NCI-H345 treated with DMSO at 0.1 percent for 48 hours (cell line): Measurements from ENCODE around the gene LAP3.
"Not testable (repeated sequence)": the region's sequence is repeated elsewhere in the genome, so short reads cannot be mapped to it uniquely, and the experiment has no call there.

Experiments
- DNase-seq: peaks from one replicate; lab custom pipeline; 2025; ENCODE audit not compliant: unreplicated experiment; lab: John Stamatoyannopoulos, UW

LAP3 gene

GRCh38 chr4:17561195-17561909, 15.6 kb upstream of the LAP3 start:
- no peak for DNase-seq

GRCh38 chr4:17562157-17562556, 14.8 kb upstream of the LAP3 start:
- no peak for DNase-seq

DNA sequence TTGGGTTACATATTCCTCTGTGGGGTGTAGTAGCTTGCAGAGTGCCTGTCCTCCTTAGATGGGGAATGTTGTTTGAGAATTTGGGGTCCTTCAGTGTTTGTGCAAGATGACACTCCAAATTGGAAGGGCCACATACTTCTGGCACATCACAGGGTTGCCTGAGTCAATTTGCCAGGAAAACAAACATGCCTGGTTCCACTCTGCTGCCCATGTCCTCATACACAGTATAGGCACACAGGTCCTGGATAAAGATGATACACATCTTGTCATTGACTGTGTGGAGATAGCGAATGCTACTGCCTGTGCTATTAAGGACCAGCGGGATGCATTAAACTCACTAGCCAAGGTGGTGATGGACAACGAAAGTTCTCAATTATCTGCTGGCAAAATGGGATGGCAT, 11.2 kb upstream of the LAP3 start:
- no peak for DNase-seq

DNA sequence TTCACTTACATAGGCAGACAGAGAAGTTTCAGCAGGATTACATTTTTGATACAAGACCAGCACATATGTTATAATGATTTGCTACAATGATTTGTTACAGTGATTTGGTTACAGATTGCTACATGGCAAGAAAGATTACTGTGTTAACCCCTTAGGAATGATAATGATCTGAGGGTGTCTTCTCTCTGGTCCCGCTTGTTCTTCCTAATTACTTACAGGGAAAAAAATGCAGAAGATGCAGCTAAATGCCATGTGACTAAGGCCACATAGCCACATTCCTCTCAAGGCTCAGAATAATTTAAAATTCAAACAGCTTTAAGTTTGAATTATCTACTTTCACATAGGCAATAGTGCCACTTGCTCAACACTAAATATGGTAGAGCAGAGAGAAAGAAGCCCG, 9.7 kb upstream of the LAP3 start:
- no peak for DNase-seq

- DNase-seq = no peak
These were observed 2.8 kb upstream of the LAP3 start for GRCh38 chr4:17574206-17574605.

DNA sequence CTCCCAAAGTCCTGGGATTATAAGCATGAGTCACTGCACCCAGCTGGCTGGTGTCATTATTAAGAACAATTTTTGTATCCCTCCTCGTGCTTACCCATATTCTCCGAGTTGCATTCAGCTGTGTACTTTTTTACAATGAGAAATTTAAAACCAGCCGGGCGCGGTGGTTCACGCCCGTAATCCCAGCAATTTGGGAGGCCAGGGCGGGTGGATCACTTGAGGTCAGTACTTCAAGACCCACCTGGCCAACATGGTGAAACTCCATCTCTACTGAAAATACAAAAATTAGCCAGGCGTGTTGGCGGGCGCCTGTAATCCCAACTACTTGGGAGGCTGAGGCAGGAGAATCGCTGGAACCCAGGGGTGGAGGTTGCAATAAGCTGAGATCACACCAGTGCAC, 1.8 kb upstream of the LAP3 start:
- not testable (repeated sequence) for DNase-seq

- DNase-seq = no peak
These were observed 875 bp downstream of the LAP3 start for GRCh38 chr4:17577665-17578481.

GRCh38 chr4:17578482-17578891, 1.5 kb downstream of the LAP3 start:
- DNase-seq = no peak

GRCh38 chr4:17580969-17581368, 4.0 kb downstream of the LAP3 start:
- DNase-seq = no peak

GRCh38 chr4:17583276-17583675, 6.3 kb downstream of the LAP3 start:
- DNase-seq = no peak

DNA sequence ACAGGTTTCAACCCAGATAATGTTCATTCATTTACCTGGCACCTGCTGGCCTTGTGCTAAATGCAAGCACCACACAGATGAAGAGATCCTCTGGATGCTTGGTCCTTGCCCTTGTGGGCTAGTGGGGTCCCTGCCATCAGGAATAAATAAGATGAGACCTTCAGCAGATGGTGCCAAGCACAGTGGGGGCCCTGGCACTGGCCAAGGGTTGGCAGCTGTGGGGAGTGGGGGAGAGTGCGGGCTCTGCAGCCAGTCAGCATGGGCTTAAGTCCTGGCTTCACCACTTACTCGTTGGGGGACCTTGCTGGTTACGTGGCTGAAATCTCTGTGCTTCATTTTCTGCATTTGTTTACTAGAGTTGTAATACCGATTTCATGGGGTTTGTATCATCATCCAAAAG, 6.9 kb downstream of the LAP3 start:
- no peak for DNase-seq

GRCh38 chr4:17584521-17585213, 7.7 kb downstream of the LAP3 start:
- DNase-seq = no peak

DNA sequence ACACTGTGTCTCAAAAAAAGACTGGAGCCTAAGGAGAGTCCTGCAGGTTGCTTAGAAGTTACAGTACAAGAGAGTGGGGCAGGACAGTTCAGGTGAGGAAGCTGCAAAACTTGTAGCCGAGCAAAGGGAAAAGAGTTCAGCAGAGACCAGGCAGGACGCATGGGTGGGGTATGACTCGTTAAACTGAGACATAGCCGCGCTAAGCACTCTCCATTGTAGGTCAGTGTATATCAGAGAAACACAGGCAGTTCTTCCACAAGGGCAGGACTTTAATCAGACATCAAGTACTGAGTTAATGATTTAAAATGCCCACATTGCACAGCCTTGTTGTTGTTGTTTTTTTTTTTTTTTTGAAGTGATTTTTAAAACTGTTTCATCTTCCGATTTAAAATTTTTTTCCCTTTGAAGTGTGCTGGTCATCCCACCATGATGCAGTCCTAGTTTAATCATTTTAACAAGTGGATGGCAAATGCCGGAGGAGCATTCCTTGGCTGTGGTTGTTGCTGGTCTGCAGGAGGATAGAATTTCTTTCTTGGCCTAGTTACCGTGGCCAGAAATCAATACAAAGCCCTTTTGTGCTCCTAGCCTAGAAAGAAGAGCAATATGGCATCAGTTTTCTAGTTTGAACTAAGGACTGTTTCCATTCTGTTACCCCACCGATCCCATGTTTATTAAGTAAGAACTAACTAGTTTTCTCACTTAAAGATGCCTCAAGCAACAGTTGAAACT, 10.3 kb downstream of the LAP3 start:
- DNase-seq = no peak

DNA sequence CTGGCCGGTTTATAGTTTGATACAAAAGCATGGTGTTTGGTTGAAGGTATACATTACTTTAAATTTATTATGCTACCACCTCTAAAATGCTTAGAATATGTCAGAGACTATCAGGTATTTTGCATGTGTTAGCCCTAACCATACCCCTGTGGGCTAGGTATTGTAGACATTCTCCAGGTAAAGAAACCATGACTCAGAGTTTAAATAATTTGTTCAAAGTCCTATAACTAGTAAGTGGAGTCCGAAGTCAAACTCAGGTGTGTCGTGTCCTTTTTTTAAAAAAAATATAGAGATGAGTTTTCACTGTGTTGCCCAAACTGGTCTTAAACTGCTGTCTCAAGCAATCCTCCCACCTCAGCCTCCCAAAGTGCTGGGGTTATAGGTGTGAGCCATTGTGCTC, 12.4 kb downstream of the LAP3 start:
- no peak for DNase-seq

- DNase-seq = no peak
These were observed 18.5 kb downstream of the LAP3 start for GRCh38 chr4:17595471-17596005.

GRCh38 chr4:17597517-17597916, 20.5 kb downstream of the LAP3 start:
- DNase-seq = no peak

GRCh38 chr4:17599826-17600225, 22.8 kb downstream of the LAP3 start:
- no peak for DNase-seq

DNA sequence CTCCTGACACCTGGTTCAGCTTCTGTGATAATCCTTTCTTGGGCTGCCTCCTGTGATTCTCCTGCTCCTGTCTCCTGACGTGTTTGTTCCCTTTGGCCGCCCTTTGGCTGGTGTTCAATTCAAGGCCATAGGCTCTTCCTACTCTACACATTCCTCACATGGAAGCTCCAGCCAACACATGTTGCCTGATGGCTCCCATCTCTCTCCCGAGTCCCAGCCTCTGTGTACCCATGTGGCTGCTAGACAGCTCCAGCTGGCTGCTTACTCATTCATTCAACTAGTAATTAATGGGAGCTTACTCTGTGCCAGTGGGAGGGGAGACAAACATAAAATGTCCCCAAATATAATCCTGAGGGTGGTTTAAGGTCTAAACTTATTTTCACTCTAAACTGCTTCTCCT, 28.2 kb downstream of the LAP3 start:
- DNase-seq = no peak

- no peak for DNase-seq
These were observed 36.9 kb downstream of the LAP3 start for GRCh38 chr4:17613761-17614415.
